Ascending aorta (tissue), 2 donors: ENCODE results near the gene KLF15. TPM values are rescaled to one million over a fixed set of nuclear protein-coding genes. Genes with fewer than 3 reads are reported as not detected.

ENCODE experiments used
- DNase-seq, 2 donors: peaks; one replicate each; pipeline ENCODE4 v3.0.0-alpha.2; 2019; ENCODE audit warnings: low spot score in 2 of 2
- H3K27ac ChIP-seq, 2 donors: fragments of 200-600 bp; sonication (generic); one replicate each; pipeline ENCODE4 v1.5.1; 2016 to 2017; ENCODE audit warnings: mild to moderate bottlenecking in 1 of 2
- H3K27me3 ChIP-seq: fragments of 200-600 bp; sonication (generic); one replicate; pipeline ENCODE4 v1.5.1; 2017
- H3K36me3 ChIP-seq, 2 donors: fragments of 200-600 bp; sonication (generic); one replicate each; pipeline ENCODE4 v1.5.1; 2016
- H3K4me1 ChIP-seq, 2 donors: fragments of 200-600 bp; sonication (generic); one replicate each; pipeline ENCODE4 v1.5.1; 2016 to 2017; ENCODE audit warnings: mild to moderate bottlenecking in 1 of 2
- H3K4me3 ChIP-seq, 2 donors: fragments of 200-600 bp; sonication (generic); one replicate each; pipeline ENCODE4 v1.5.1; 2016 to 2017; ENCODE audit warnings: mild to moderate bottlenecking in 1 of 2
- H3K9me3 ChIP-seq, 2 donors: fragments of 200-600 bp; sonication (generic); one replicate each; pipeline ENCODE4 v1.5.1; 2016
- intact Hi-C: fragments of 100-400 bp; cut with DNase I; formaldehyde crosslinking; loops from one replicate; pipeline ENCODE4 v1.15.1; 2023
- total RNA-seq: library from RNA; depleted of rRNA; stranded (reverse); fragments of >200 nt; gene quantifications from one replicate; pipeline ENCODE4 v1.1.0, GENCODE V29; 2016
- TF ChIP-seq, protein P1 (sequence below), 3 experiments: fragments of 200-600 bp in 2 of 3; fragments of 450-650 bp in 1 of 3; sonication (generic) in 2 of 3; IDR thresholded peaks; one replicate each; pipeline ENCODE4 v1.5.1; 2016 to 2019; ENCODE audit warnings: antibody characterized with exemption in 3 of 3, mild to moderate bottlenecking in 1 of 3, moderate library complexity in 1 of 3

KLF15 gene
- total RNA-seq, 1 donor from 2014 or later, result 74.0 TPM

GRCh38 chr3:126360046-126360713 lies 3.0 kb upstream of the KLF15 start:
- peak in 1 of 2 donors; percentile 43 for DNase-seq
- no peaks in the 10 kb centered on the region for H3K27me3 ChIP-seq
- no peak overlapping the region for H3K4me3 ChIP-seq
- H3K9me3 ChIP-seq, result no peaks in the 10 kb centered on the region
- H3K36me3 ChIP-seq, result peaks cover 0 to under 1% of the 10 kb centered on the region in 2 donors
- H3K27ac ChIP-seq, result no peak overlapping the region
- intact Hi-C loops, result no loop called here
- H3K4me1 ChIP-seq, result peaks cover 5 to 12% of the 10 kb centered on the region in 2 donors
- TF ChIP-seq, protein P1, sequence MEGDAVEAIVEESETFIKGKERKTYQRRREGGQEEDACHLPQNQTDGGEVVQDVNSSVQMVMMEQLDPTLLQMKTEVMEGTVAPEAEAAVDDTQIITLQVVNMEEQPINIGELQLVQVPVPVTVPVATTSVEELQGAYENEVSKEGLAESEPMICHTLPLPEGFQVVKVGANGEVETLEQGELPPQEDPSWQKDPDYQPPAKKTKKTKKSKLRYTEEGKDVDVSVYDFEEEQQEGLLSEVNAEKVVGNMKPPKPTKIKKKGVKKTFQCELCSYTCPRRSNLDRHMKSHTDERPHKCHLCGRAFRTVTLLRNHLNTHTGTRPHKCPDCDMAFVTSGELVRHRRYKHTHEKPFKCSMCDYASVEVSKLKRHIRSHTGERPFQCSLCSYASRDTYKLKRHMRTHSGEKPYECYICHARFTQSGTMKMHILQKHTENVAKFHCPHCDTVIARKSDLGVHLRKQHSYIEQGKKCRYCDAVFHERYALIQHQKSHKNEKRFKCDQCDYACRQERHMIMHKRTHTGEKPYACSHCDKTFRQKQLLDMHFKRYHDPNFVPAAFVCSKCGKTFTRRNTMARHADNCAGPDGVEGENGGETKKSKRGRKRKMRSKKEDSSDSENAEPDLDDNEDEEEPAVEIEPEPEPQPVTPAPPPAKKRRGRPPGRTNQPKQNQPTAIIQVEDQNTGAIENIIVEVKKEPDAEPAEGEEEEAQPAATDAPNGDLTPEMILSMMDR (IDR thresholded peaks at IDR 0.05), result no peak

- Histone ChIP-seq H3K27me3 (no peaks in the 10 kb centered on the region), H3K4me1 (peaks cover 8 to 23% of the 10 kb centered on the region in 2 donors), H3K27ac (peak overlapping the region in 1 of 2 donors; percentile 91), H3K9me3 (no peaks in the 10 kb centered on the region), H3K36me3 (peaks cover 4 to 13% of the 10 kb centered on the region in 2 donors), H3K4me3 (no peak overlapping the region)
- intact Hi-C loops, result loop anchor here (1.0 to 10.0 kb wide), 4 partner anchors 31 to 434 kb away; partner anchors contain the start of gene ALDH1L1
- TF ChIP-seq, protein P1 (IDR thresholded peaks at IDR 0.05), result no peak
- peak in 1 of 2 donors; percentile 57 for DNase-seq
These were observed 1.6 kb upstream of the KLF15 start for GRCh38 chr3:126358816-126359181.

DNA sequence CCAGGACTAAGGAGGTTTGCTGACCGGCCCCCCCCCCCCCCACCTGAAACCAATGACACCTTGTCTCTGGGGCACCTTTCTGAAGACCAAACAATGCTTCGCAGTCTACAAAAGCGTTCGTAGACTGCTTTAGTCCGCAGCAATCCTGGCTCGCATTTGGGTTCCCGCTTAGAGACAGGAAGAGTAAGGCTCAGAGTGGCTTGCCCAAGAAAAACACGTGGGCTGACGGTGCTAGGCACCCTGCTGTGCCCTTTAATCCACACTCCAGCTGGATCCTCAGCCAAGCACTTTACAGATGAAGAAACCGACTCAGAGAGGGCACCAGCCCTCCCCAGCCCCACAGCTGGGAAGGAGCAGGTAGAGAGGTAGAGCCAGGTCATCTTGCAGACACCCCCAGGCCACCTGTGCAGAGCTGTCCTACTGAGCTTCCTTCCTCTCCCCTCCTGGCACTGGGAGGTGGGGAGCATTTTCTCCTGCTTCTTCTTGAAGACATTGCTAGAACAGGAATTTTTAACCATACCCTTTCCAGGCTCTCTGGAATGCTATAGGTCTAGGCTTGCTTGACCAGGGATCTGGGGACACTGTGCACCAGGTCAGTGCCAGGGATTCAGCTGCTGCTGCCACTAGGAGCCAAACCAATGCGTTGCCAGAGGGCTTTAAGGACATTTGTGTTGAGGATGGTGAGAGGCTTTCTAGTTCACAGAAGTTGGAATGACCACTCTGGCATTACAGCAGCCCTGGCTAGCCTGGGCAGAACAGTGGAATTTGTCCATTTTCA lies 1.0 kb upstream of the KLF15 start:
- Histone ChIP-seq H3K4me1 (peaks cover 8 to 28% of the 10 kb centered on the region in 2 donors), H3K9me3 (no peaks in the 10 kb centered on the region), H3K27me3 (no peaks in the 10 kb centered on the region), H3K27ac (peak overlapping the region; percentile 91 to 94), H3K4me3 (peak overlapping the region; percentile 91 to 97), H3K36me3 (peaks cover 4 to 15% of the 10 kb centered on the region in 2 donors)
- intact Hi-C loops, result loop anchor here (1.0 to 10.0 kb wide), 4 partner anchors 31 to 433 kb away; partner anchors contain the start of gene ALDH1L1
- TF ChIP-seq, protein P1 (IDR thresholded peaks at IDR 0.05), result no peak
- DNase-seq, result peak in 1 of 2 donors; percentile 73

- peaks cover 10 to 42% of the 10 kb centered on the region in 2 donors for H3K4me1 ChIP-seq
- peak overlapping the region; percentile 91 to 97 for H3K4me3 ChIP-seq
- DNase-seq, result peak in 1 of 2 donors; percentile 72
- H3K9me3 ChIP-seq, result no peaks in the 10 kb centered on the region
- H3K27me3 ChIP-seq, result no peaks in the 10 kb centered on the region
- H3K36me3 ChIP-seq, result peaks cover 16 to 30% of the 10 kb centered on the region in 2 donors
- TF ChIP-seq, protein P1 (IDR thresholded peaks at IDR 0.05), result no peak
- intact Hi-C loops, result loop anchor here (1.0 to 10.0 kb wide), 6 partner anchors 86 to 432 kb away; partner anchors contain the start of genes ALDH1L1 and ZXDC
- H3K27ac ChIP-seq, result peak overlapping the region; percentile 98 to 99
These were observed 589 bp downstream of the KLF15 start for GRCh38 chr3:126356373-126357264.
